Spleen (tissue), 7 donors: ENCODE data around the gene VAMP8.

Experiments used
- CTCF ChIP-seq, 11 experiments: fragments of 200-600 bp in 7 of 11; fragments of 450-650 bp in 4 of 11; sonication (generic) in 4 of 11; IDR thresholded peaks in 8 of 11; conservative IDR thresholded peaks in 3 of 11; 1 replicate in 7 of 11; 2 replicates in 4 of 11; pipeline versions ENCODE4 v1.4.0 to v1.8.0; 2016 to 2021; ENCODE audit warnings: antibody characterized with exemption in 11 of 11, inconsistent platforms in 4 of 11, mild to moderate bottlenecking in 1 of 11
- POLR2A ChIP-seq, 3 donors: fragments of 450-650 bp; IDR thresholded peaks; one replicate each; pipeline ENCODE4 v1.5.1; 2017; ENCODE audit warnings: antibody characterized with exemption in 3 of 3, mild to moderate bottlenecking in 1 of 3
- POLR2AphosphoS5 ChIP-seq, 3 donors: sonication (generic); formaldehyde crosslinking; IDR thresholded peaks; one replicate each; pipeline ENCODE4 v1.5.1; 2017; ENCODE audit warnings: antibody characterized with exemption in 3 of 3
- donor health status: DM: no; HTN: no; CAD: no; lungs with moderate emphysema.
- donor health status: DM: no; HTN: no; CAD: no.
- donor health status: DM: no; HTN: no; CAD: no.

GRCh38 chr2:85588645-85589044 lies 11.3 kb downstream of the VAMP8 start:
- TF ChIP-seq CTCF (IDR thresholded peaks at IDR 0.05 in 8 of 11, conservative IDR thresholded peaks at IDR 0.05 in 3 of 11) (no peak), POLR2A (IDR thresholded peaks at IDR 0.05) (no peak), POLR2AphosphoS5 (IDR thresholded peaks at IDR 0.05) (no peak)
